HEK293 (cell line): ENCODE measurements around the gene PRSS23.

Experiments
- ZBTB7A ChIP-seq: fragments of 450-650 bp; formaldehyde crosslinking; IDR thresholded peaks from 2 replicates; pipeline ENCODE4 v1.5.1; 2016; ENCODE audit warnings: low read depth, missing biosample characterization, missing genetic modification characterization
- ZSCAN18 ChIP-seq: fragments of 450-650 bp; formaldehyde crosslinking; IDR thresholded peaks from 2 replicates; pipeline ENCODE4 v1.5.1; 2016; ENCODE audit warnings: missing biosample characterization, missing genetic modification characterization

DNA sequence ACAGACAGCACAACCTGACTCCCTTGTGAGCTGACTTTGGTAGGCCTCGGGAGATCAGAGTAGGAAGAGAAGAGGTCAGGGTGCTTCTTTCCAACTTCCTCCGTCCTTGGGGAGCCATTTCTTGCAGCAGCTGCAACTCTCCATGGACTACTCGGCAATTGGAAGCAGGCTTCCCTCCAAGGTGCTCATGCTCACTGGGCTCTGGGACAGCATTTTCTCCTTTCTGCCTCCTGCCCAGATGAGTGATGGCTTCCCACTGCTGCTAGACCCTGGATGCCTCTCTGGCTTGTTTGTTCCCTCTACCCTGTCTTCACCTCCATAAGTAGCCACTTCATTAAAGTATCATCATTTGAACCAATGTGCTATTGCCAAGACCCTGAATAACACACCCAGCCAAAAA is 8.2 kb upstream of the PRSS23 start:
- TF ChIP-seq ZBTB7A (tag by site-specific recombination) = no peak
- TF ChIP-seq ZSCAN18 (tag by site-specific recombination) = no peak
